Upper lobe of right lung (tissue), 1 donor: Measurements from ENCODE around the gene SEZ6. TPM values are rescaled to one million over a fixed set of nuclear protein-coding genes. Genes with fewer than 3 reads are reported as not detected.

Experiments
- ATAC-seq: fragments of 200-7000 bp; cut with Tn5 transposase; one replicate; pipeline ENCODE4 v1.9.1; 2020; ENCODE audit warnings: mild to moderate bottlenecking, moderate library complexity
- DNase-seq: peaks from one replicate; pipeline ENCODE4 v3.0.0-alpha.2; 2020
- H3K27ac ChIP-seq: fragments of 200-600 bp; one replicate; pipeline ENCODE4 v1.8.0; 2022
- H3K27me3 ChIP-seq: fragments of 200-600 bp; one replicate; pipeline ENCODE4 v1.8.0; 2022; ENCODE audit warnings: mild to moderate bottlenecking
- H3K36me3 ChIP-seq: fragments of 200-600 bp; one replicate; pipeline ENCODE4 v1.8.0; 2022
- H3K4me1 ChIP-seq: fragments of 200-600 bp; one replicate; pipeline ENCODE4 v1.8.0; 2022
- H3K4me3 ChIP-seq: fragments of 200-600 bp; one replicate; pipeline ENCODE4 v1.8.0; 2022; ENCODE audit warnings: mild to moderate bottlenecking
- H3K9me3 ChIP-seq: fragments of 200-600 bp; one replicate; pipeline ENCODE4 v1.8.0; 2022
- CTCF ChIP-seq: fragments of 200-600 bp; IDR thresholded peaks from one replicate; pipeline ENCODE4 v1.8.0; 2022; ENCODE audit warnings: antibody characterized with exemption
- intact Hi-C: fragments of 100-400 bp; cut with DNase I; formaldehyde crosslinking; loops from one replicate; pipeline ENCODE4 v1.11.0; 2022
- total RNA-seq: library from RNA; stranded (reverse); fragmentation: NEBNext Ultra II Directional; extraction: Animal tissue kit (Norgen Biotek cat#: 25700); gene quantifications from one replicate; pipeline ENCODE4 v1.2.1, GENCODE V29; 2021
- donor health status: DM: no; HTN: yes; CAD: no; lungs with severe emphysema.

The SEZ6 gene
- total RNA-seq, 1 donor from 2014 or later = not detected

GRCh38 chr17:29039764-29040598 is 34.1 kb upstream of the SEZ6 start:
- Histone ChIP-seq H3K36me3 (no peaks in the 10 kb centered on the region), H3K4me1 (peaks cover 14% of the 10 kb centered on the region), H3K9me3 (no peaks in the 10 kb centered on the region), H3K27me3 (peaks cover 5% of the 10 kb centered on the region), H3K27ac (no peak overlapping the region), H3K4me3 (no peak overlapping the region)
- intact Hi-C loops = no loop called here
- no peak for TF ChIP-seq CTCF
- DNase-seq = no peak
- ATAC-seq = no peak

- Histone ChIP-seq H3K4me3 (no peak overlapping the region), H3K27ac (no peak overlapping the region), H3K4me1 (peaks cover 14% of the 10 kb centered on the region), H3K27me3 (peaks cover 5% of the 10 kb centered on the region), H3K36me3 (no peaks in the 10 kb centered on the region), H3K9me3 (peaks cover 7% of the 10 kb centered on the region)
- intact Hi-C loops = no loop called here
- no peak for DNase-seq
- ATAC-seq = no peak
- TF ChIP-seq CTCF = no peak
Observed at GRCh38 chr17:29038085-29038795, 32.4 kb upstream of the SEZ6 start.

- no peak for DNase-seq
- TF ChIP-seq CTCF = no peak
- intact Hi-C loops = no loop called here
- H3K27me3 ChIP-seq = peaks cover 5% of the 10 kb centered on the region
- peaks cover 10% of the 10 kb centered on the region for H3K4me1 ChIP-seq
- no peak for ATAC-seq
- H3K9me3 ChIP-seq = peaks cover 7% of the 10 kb centered on the region
- no peak overlapping the region for H3K4me3 ChIP-seq
- H3K27ac ChIP-seq = no peak overlapping the region
- H3K36me3 ChIP-seq = no peaks in the 10 kb centered on the region
Observed at GRCh38 chr17:29037739-29038084, 31.9 kb upstream of the SEZ6 start.

- no peak for DNase-seq
- TF ChIP-seq CTCF = no peak
- H3K9me3 ChIP-seq = peaks cover 7% of the 10 kb centered on the region
- H3K27me3 ChIP-seq = peaks cover 7% of the 10 kb centered on the region
- intact Hi-C loops = no loop called here
- no peak overlapping the region for H3K4me3 ChIP-seq
- no peaks in the 10 kb centered on the region for H3K36me3 ChIP-seq
- ATAC-seq = no peak
- no peak overlapping the region for H3K27ac ChIP-seq
- no peaks in the 10 kb centered on the region for H3K4me1 ChIP-seq
Observed at GRCh38 chr17:29036584-29036983, 30.8 kb upstream of the SEZ6 start.

- H3K4me1 ChIP-seq = no peaks in the 10 kb centered on the region
- peaks cover 7% of the 10 kb centered on the region for H3K9me3 ChIP-seq
- TF ChIP-seq CTCF = no peak
- H3K36me3 ChIP-seq = no peaks in the 10 kb centered on the region
- intact Hi-C loops = no loop called here
- DNase-seq (no peak), ATAC-seq (no peak)
- H3K27me3 ChIP-seq = peaks cover 6% of the 10 kb centered on the region
- no peak overlapping the region for H3K27ac ChIP-seq
- no peak overlapping the region for H3K4me3 ChIP-seq
Observed at GRCh38 chr17:29034510-29034909, 28.7 kb upstream of the SEZ6 start.
